Measurements from ENCODE around the gene FBXO7.

DNA sequence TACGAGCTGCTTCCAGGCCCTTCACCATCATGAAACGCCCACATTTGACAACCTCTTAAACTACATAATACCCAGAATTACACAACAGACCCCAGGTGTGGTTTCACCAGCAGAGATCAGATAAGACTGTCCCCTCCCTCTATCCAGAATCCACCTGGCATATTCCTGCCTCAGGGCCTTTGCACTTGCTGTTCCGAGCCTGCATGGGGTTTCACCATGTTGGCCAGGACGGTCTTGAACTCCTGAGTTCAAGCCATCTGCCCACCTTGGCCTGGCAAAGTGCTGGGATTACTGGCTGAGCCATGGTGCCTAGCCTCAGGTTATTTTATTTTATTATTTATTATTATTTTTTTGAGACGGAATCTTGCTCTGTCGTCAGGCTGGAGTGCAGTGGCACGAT lies 73.4 kb downstream of the FBXO7 start:
- TF ChIP-seq, protein P1, sequence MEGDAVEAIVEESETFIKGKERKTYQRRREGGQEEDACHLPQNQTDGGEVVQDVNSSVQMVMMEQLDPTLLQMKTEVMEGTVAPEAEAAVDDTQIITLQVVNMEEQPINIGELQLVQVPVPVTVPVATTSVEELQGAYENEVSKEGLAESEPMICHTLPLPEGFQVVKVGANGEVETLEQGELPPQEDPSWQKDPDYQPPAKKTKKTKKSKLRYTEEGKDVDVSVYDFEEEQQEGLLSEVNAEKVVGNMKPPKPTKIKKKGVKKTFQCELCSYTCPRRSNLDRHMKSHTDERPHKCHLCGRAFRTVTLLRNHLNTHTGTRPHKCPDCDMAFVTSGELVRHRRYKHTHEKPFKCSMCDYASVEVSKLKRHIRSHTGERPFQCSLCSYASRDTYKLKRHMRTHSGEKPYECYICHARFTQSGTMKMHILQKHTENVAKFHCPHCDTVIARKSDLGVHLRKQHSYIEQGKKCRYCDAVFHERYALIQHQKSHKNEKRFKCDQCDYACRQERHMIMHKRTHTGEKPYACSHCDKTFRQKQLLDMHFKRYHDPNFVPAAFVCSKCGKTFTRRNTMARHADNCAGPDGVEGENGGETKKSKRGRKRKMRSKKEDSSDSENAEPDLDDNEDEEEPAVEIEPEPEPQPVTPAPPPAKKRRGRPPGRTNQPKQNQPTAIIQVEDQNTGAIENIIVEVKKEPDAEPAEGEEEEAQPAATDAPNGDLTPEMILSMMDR (IDR thresholded peaks at IDR 0.05), result no peak
- TF ChIP-seq POLR2AphosphoS5 (IDR thresholded peaks at IDR 0.05) (no peak), POLR2A (IDR thresholded peaks at IDR 0.05) (no peak)

All from prostate gland (tissue), 2 donors.